Diencephalon (tissue), 1 donor: ENCODE measurements around the gene EMC1. TPM values are rescaled to one million over a fixed set of nuclear protein-coding genes. Genes with fewer than 3 reads are reported as not detected.

Source experiments
- total RNA-seq: library from RNA; depleted of rRNA; stranded (reverse); fragments of >200 nt; gene quantifications from one replicate; pipeline ENCODE4 v1.2.3, GENCODE V29; 2014

Gene EMC1
- total RNA-seq, result 87.9 TPM

DNA sequence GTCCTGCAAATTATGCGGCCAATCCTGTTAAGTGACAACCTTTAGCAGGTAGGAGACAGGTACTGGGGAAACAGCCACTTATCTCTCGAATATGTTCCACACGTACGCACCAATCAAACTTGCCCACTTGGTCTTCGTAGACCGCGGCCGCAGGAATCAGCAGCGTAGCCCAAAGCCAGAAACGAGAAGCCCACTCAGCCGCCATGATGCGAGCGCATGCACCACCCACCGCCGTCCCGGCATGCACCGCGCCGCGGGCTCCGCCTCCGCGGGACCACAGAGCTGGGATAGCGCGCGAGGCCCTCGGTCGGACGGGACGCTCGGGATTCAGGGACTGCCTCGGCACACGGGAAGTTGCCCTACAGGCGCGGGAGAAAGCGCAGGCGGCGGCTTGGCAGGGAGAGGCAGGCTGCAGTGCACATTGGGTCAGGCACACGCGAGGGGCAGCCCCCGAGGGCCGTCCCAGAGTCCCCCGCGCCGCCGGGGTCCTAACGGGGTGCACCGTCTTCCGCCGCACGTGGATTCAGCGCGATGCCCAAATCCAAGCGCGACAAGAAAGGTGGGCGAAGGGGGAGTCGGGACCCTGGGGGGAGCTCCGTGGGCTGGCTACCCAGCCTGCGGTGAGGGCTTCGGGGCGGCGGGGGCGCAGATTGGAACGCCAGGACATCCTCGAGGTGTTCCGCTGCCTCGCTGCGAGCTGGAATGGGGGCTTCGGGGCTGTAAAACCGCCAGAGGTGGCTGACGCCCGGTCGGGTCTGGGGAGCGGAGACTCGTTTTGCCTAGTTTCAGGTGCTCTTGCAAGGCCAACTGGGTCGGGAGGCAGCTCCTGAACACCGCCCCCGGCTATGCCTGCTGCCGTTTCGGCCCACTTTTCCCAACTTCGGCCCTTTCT is at the start of gene EMC1, which contains the start of gene MRTO4:
EMC1 (minus strand) TSS at position 220 of the 892 bp plus-strand sequence; CDS start at position 205, 15 bp downstream.
MRTO4 (plus strand) TSS at position 501 of the 892 bp plus-strand sequence; CDS start at position 532, 31 bp downstream.

DNA sequence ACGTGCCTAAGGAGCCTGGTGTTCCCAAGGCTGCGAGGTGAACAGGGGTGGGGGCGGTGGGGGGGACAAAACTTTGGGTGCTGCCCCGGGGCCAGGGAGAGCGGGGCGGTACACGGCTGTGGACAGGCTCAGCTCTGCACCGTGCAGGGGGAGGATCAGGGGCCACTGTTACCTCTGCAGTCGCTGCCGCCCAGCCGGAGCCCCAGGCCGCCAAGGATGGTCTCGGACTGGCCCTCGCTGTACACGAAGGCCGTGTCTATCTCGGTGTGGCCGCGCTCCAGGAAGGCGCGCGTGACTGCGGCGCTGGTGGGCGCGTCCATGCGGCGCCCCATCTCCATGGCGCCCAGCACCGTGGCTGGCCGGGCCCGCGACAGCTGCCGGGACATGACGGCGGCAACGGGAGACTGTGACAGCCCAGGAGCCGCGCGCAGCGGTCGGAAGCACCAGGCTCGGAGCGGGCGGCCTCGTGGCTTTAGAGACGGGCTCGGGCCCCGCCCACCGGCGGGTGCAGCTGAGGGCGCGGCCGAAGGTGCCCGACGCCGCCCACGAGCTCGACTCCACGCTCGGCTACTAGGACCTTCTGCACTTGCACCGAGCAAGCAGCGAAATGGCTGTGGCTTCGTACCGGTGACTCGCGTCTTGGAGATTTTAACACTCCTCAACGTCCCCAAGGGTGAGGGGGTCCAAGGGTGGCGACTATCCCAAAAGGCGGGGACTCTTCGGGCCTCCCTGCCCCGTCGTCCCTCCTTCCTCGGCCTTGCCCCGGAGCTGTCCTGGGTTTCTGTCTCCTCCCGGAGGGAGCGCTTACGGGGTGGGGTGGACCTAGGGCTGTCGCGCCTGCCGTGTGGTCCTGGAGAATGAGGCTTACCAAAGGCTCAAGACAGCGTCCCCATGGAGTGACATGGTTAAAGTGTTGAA is 37.3 kb upstream of the EMC1 start, which contains the start of gene AKR7A3:
AKR7A3 (minus strand) TSS at position 447 of the 918 bp plus-strand sequence; CDS start at position 386, 61 bp downstream.

DNA sequence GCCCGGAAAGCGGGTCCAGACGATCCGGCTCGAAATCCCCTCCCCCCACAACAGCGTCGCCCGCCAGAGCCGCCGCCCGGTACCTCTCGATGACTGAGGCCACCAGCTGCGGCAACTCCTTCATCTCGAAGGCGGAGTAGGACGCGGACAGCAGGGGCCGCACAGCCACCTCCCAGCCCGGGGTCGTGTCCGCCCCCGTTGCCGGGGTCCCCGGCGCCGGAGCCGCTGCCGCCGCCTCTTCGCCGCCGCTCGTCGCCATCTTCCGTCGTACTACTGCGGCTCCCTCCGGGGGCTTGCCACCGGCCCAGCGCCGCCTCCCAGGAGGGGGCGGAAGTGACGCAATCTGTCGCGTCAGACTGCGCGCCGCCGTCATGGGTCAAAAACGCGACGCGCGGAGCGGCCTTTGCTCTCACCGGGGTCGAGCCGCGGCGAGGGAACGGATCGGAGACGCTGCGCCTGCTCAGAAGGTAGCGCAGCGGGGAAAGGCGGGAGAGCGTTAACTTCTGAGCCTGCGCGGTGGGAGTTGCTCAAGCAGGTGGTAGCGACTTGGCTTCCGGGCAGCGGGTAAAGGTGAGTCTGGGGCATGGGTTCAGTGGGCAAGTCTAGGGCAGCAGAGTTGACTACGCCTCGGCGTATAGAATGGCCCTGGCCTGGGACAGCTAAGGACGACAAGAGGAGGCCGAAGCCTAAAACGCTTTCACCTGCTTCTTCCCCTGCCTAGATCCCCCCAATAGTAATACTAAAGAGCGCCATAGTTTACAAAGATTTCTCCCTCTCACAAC is 41.1 kb downstream of the EMC1 start, which contains the start of gene UBR4:
UBR4 (minus strand) TSS at position 277 of the 782 bp plus-strand sequence; CDS start at position 259, 18 bp downstream.

Other genes starting within 250 kb of the EMC1 start
- gene UBR4, start 41.3 kb downstream of the EMC1 start, total RNA-seq, result 125 TPM
- 33.2 TPM for gene MRTO4, start 281 bp upstream of the EMC1 start, total RNA-seq
- 2.1 TPM for gene AKR7A3, start 37.2 kb upstream of the EMC1 start, total RNA-seq
- gene AKR7A2, start 60.6 kb upstream of the EMC1 start, total RNA-seq, result 38.3 TPM
- gene SLC66A1, start 60.8 kb upstream of the EMC1 start, total RNA-seq, result 16.8 TPM
- gene CAPZB, start 234.0 kb upstream of the EMC1 start, total RNA-seq, result 77.3 TPM